DOHH2 (cell line): ENCODE data around the gene CTBP1.

Source experiments
- EZH2phosphoT487 ChIP-seq: fragments of 200-600 bp; sonication (generic); IDR thresholded peaks from 2 replicates; pipeline ENCODE4 v1.6.1; 2017; ENCODE audit warnings: borderline replicate concordance, mild to moderate bottlenecking, antibody characterized with exemption, low read length, moderate library complexity, mixed read lengths
- TF ChIP-seq, protein P1 (sequence below): fragments of 200-600 bp; sonication (generic); IDR thresholded peaks from one replicate; pipeline ENCODE4 v1.5.1; 2014; ENCODE audit warnings: antibody characterized with exemption, mild to moderate bottlenecking, low read depth, low read length; ENCODE audit not compliant: poor library complexity, severe bottlenecking

DNA sequence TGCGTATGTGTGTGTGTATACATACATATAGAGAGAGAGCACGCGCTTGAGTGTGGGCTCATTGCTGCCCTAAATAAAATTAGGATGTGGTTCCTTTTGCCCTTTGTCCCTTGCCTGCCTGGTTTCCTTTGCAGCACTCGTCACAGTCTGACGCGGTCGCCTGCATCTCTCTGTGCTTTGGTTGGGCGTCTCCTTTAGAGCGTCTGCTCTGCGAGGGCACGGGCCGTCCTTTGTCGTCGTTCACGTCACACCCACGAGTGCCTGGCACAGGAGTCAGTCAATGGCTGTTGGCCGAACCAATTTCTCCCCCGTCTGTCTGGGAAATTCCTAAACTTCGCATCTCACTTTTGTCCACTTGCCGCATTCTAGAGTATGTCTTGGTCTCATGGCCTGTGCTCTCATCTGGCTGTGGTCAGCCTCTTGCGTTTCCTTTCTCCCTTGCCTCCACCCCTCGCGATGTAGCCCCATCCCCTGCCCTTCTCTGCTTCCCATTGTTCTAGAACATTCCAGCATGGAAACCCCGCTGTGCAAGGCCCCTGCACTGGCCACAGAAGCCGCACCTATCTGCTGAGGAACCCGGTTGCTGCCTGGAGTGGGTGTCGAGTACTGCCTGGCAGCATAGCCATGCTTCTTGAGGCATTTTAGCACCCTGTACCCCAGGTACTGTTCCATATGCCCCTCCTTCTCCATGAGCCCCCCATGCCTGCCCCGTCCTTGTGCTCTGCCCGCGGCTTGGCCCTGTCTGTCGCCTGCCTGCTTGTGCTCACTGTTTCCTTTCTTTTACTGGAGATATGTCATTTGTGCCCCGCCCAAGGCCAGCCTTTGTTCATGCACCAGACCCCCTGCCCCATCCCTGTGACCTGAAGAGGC, 48.8 kb upstream of the CTBP1 start:
- TF ChIP-seq, protein P1, sequence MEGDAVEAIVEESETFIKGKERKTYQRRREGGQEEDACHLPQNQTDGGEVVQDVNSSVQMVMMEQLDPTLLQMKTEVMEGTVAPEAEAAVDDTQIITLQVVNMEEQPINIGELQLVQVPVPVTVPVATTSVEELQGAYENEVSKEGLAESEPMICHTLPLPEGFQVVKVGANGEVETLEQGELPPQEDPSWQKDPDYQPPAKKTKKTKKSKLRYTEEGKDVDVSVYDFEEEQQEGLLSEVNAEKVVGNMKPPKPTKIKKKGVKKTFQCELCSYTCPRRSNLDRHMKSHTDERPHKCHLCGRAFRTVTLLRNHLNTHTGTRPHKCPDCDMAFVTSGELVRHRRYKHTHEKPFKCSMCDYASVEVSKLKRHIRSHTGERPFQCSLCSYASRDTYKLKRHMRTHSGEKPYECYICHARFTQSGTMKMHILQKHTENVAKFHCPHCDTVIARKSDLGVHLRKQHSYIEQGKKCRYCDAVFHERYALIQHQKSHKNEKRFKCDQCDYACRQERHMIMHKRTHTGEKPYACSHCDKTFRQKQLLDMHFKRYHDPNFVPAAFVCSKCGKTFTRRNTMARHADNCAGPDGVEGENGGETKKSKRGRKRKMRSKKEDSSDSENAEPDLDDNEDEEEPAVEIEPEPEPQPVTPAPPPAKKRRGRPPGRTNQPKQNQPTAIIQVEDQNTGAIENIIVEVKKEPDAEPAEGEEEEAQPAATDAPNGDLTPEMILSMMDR, result no peak
- TF ChIP-seq EZH2phosphoT487, result no peak
